Epithelial cell of proximal tubule (primary cell): Measurements from ENCODE around the gene OR56A4. TPM values are rescaled to one million over a fixed set of nuclear protein-coding genes. Genes with fewer than 3 reads are reported as not detected.
"Not testable (repeated sequence)": the region's sequence is repeated elsewhere in the genome, so short reads cannot be mapped to it uniquely, and the experiment has no call there.

Experiments
- DNase-seq: peaks from one replicate; pipeline ENCODE4 v3.0.0-alpha.2; 2011; ENCODE audit warnings: low read depth
- H3K4me3 ChIP-seq: 2 replicates; pipeline ENCODE4 v1.5.1; 2011; ENCODE audit warnings: low read depth, mild to moderate bottlenecking, low read length
- CTCF ChIP-seq: conservative IDR thresholded peaks from 2 replicates; pipeline ENCODE4 v1.5.1; 2012; ENCODE audit warnings: low read depth, mild to moderate bottlenecking, low read length
- total RNA-seq: library from RNA; depleted of rRNA; stranded (reverse); fragments of >200 nt; gene quantifications from 2 replicates; pipeline ENCODE4 v1.2.3, GENCODE V29; 2015

The OR56A4 gene
- total RNA-seq, 1 donor from 2014 or later: not detected

GRCh38 chr11:5967708-5968107 lies 39.0 kb downstream of the OR56A4 start:
- no peak overlapping the region for H3K4me3 ChIP-seq
- no peak for TF ChIP-seq CTCF
- no peak for DNase-seq

GRCh38 chr11:5966958-5967357 lies 39.8 kb downstream of the OR56A4 start:
- no peak for TF ChIP-seq CTCF
- DNase-seq: no peak
- H3K4me3 ChIP-seq: no peak overlapping the region

- H3K4me3 ChIP-seq, DNase-seq: not testable (repeated sequence)
Observed at GRCh38 chr11:5960704-5961320, 45.9 kb downstream of the OR56A4 start.

GRCh38 chr11:5955586-5955985 lies 51.2 kb downstream of the OR56A4 start:
- no peak for DNase-seq
- TF ChIP-seq CTCF: no peak
- no peak overlapping the region for H3K4me3 ChIP-seq

Other genes with a start within 250 kb of the OR56A4 start
- gene OR52N5, start 223.6 kb downstream of the OR56A4 start, total RNA-seq: not detected in 2 replicates
- gene OR52N1, start 215.7 kb downstream of the OR56A4 start, total RNA-seq: not detected in 2 replicates
- gene OR52N2, start 198.0 kb downstream of the OR56A4 start, total RNA-seq: not detected in 2 replicates
- gene OR52E6, start 165.0 kb downstream of the OR56A4 start, total RNA-seq: not detected in 2 replicates
- gene OR52E8, start 149.3 kb downstream of the OR56A4 start, total RNA-seq: not detected in 2 replicates
- gene OR52E4, start 126.3 kb downstream of the OR56A4 start, total RNA-seq: not detected in 2 replicates
- gene OR52E5, start 113.7 kb downstream of the OR56A4 start, total RNA-seq: not detected in 2 replicates
- gene OR56A3, start 64.7 kb downstream of the OR56A4 start, total RNA-seq: not detected in 2 replicates
- gene OR56A5, start 38.5 kb downstream of the OR56A4 start, total RNA-seq: not detected in 2 replicates
- not detected in 2 replicates for gene OR52L1, start 20.0 kb downstream of the OR56A4 start, total RNA-seq
- gene OR56A1, start 23.8 kb upstream of the OR56A4 start, total RNA-seq: not detected in 2 replicates
- gene OR56B4, start 100.7 kb upstream of the OR56A4 start, total RNA-seq: not detected in 2 replicates
- gene OR52B2, start 163.4 kb upstream of the OR56A4 start, total RNA-seq: not detected in 2 replicates
- gene OR52W1, start 192.3 kb upstream of the OR56A4 start, total RNA-seq: not detected in 2 replicates
- gene C11orf42, start 198.6 kb upstream of the OR56A4 start, total RNA-seq: not detected in 2 replicates
- 9.6 and 15.6 TPM in 2 replicates for gene FHIP1B, start 227.7 kb upstream of the OR56A4 start, total RNA-seq
- not detected in 2 replicates for gene CNGA4, start 232.1 kb upstream of the OR56A4 start, total RNA-seq